Body of pancreas (tissue), 4 donors: ENCODE measurements around the gene GINS1.

ENCODE experiments used
- POLR2A ChIP-seq, 3 donors: fragments of 450-650 bp; IDR thresholded peaks; one replicate each; pipeline ENCODE4 v1.6.1; 2016; ENCODE audit warnings: antibody characterized with exemption in 3 of 3, mild to moderate bottlenecking in 2 of 3
- TF ChIP-seq, protein P1 (sequence below), 7 experiments: fragments of 450-650 bp in 4 of 7; fragments of 200-600 bp in 3 of 7; sonication (generic) in 3 of 7; IDR thresholded peaks; one replicate each; pipeline ENCODE4 v1.5.1; 2016 to 2019; ENCODE audit warnings: antibody characterized with exemption in 7 of 7

GRCh38 chr20:25364879-25365699 lies 42.4 kb upstream of the GINS1 start:
- TF ChIP-seq, protein P1, sequence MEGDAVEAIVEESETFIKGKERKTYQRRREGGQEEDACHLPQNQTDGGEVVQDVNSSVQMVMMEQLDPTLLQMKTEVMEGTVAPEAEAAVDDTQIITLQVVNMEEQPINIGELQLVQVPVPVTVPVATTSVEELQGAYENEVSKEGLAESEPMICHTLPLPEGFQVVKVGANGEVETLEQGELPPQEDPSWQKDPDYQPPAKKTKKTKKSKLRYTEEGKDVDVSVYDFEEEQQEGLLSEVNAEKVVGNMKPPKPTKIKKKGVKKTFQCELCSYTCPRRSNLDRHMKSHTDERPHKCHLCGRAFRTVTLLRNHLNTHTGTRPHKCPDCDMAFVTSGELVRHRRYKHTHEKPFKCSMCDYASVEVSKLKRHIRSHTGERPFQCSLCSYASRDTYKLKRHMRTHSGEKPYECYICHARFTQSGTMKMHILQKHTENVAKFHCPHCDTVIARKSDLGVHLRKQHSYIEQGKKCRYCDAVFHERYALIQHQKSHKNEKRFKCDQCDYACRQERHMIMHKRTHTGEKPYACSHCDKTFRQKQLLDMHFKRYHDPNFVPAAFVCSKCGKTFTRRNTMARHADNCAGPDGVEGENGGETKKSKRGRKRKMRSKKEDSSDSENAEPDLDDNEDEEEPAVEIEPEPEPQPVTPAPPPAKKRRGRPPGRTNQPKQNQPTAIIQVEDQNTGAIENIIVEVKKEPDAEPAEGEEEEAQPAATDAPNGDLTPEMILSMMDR (IDR thresholded peaks at IDR 0.05) = peak in 4 of 7 experiments; percentile 20 to 23 (median 22)
- TF ChIP-seq POLR2A (IDR thresholded peaks at IDR 0.05) = no peak
